Loucy (cell line): ENCODE measurements around the gene CREBBP.

Source experiments
- H2AFZ ChIP-seq: fragments of 200-600 bp; sonication (generic); 2 replicates; pipeline ENCODE4 v1.6.0; 2016; ENCODE audit warnings: antibody characterized with exemption, mild to moderate bottlenecking, low read length, moderate library complexity
- H3F3A ChIP-seq: fragments of 200-600 bp; 2 replicates; pipeline ENCODE4 v1.6.0; 2016; ENCODE audit warnings: antibody characterized with exemption, low read depth, mild to moderate bottlenecking
- H3K27me3 ChIP-seq: fragments of 200-600 bp; sonication (generic); 2 replicates; pipeline ENCODE4 v1.6.1; 2014; ENCODE audit warnings: low read length, mild to moderate bottlenecking; ENCODE audit not compliant: insufficient read depth, poor library complexity, severe bottlenecking
- H3K36me3 ChIP-seq: fragments of 200-600 bp; sonication (generic); 2 replicates; pipeline ENCODE4 v1.6.1; 2016; ENCODE audit warnings: low read length; ENCODE audit not compliant: insufficient read depth
- H3K4me1 ChIP-seq: fragments of 200-600 bp; sonication (generic); 2 replicates; pipeline ENCODE4 v1.5.1; 2014; ENCODE audit warnings: low read length, mild to moderate bottlenecking; ENCODE audit not compliant: insufficient read depth, poor library complexity, severe bottlenecking
- H3K4me2 ChIP-seq: fragments of 200-600 bp; sonication (generic); 2 replicates; pipeline ENCODE4 v1.6.0; 2014; ENCODE audit warnings: antibody characterized with exemption, low read length, low read depth, mild to moderate bottlenecking; ENCODE audit not compliant: poor library complexity, severe bottlenecking
- H3K4me3 ChIP-seq: fragments of 200-600 bp; sonication (generic); 2 replicates; pipeline ENCODE4 v1.5.1; 2014; ENCODE audit warnings: low read length, mild to moderate bottlenecking, mixed read lengths; ENCODE audit not compliant: poor library complexity, severe bottlenecking
- H3K79me2 ChIP-seq: fragments of 200-600 bp; sonication (generic); 2 replicates; pipeline ENCODE4 v1.6.1; 2014; ENCODE audit warnings: low read length; ENCODE audit not compliant: insufficient read depth
- H3K9ac ChIP-seq: fragments of 200-600 bp; sonication (generic); 2 replicates; pipeline ENCODE4 v1.6.0; 2014; ENCODE audit warnings: mild to moderate bottlenecking, low read depth, low read length, moderate library complexity; ENCODE audit not compliant: poor library complexity, severe bottlenecking
- H3K9me2 ChIP-seq: fragments of 200-600 bp; sonication (generic); replicated peaks from 2 replicates; pipeline ENCODE4 v1.6.1; 2016; ENCODE audit warnings: low read depth, low read length, mixed read lengths
- H3K9me3 ChIP-seq: fragments of 200-600 bp; sonication (generic); 2 replicates; pipeline ENCODE4 v1.6.1; 2014; ENCODE audit warnings: mild to moderate bottlenecking, antibody characterized with exemption, low read length, low read depth; ENCODE audit not compliant: insufficient read depth
- H4K20me1 ChIP-seq: fragments of 200-600 bp; sonication (generic); 2 replicates; pipeline ENCODE4 v1.6.0; 2014; ENCODE audit warnings: antibody characterized with exemption, low read length, mild to moderate bottlenecking; ENCODE audit not compliant: insufficient read depth, poor library complexity, severe bottlenecking
- EZH2phosphoT487 ChIP-seq: fragments of 200-600 bp; IDR thresholded peaks from 2 replicates; pipeline ENCODE4 v1.6.1; 2018; ENCODE audit warnings: antibody characterized with exemption, mild to moderate bottlenecking, moderate library complexity, borderline replicate concordance
- TF ChIP-seq, protein P1 (sequence below): fragments of 200-600 bp; sonication (generic); conservative IDR thresholded peaks from 2 replicates; pipeline ENCODE4 v1.5.1; 2014; ENCODE audit warnings: mild to moderate bottlenecking, antibody characterized with exemption, low read length

Gene CREBBP

DNA sequence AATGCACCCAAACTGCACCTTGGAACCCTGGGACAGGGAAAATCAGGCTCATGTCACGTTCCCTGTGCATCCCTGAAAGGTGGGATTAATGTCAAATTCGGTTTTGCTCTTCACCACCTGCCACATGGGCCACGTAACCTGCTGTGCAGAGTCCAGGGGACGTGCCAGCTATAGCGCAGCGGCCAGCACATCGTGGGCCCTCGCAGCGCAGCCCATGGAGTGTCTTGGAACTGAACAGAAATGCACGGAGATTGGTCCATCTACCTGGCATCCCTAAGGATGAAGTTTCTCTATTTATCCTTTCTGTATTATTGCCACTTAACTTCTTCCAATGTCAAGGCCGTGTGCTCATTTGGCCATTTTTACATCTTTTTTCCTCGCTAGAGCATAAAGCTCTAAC lies 95.1 kb downstream of the CREBBP start:
- peaks cover 37% of the 10 kb centered on the region; the same call in 1 of the 2 replicates for H3K36me3 ChIP-seq
- no peaks in the 10 kb centered on the region for H3K9me3 ChIP-seq
- H3K79me2 ChIP-seq, result peaks cover 10% of the 10 kb centered on the region; the same call in 1 of the 2 replicates
- H3K27me3 ChIP-seq, result no peaks in the 10 kb centered on the region
- H3F3A ChIP-seq, result peaks cover 6% of the 10 kb centered on the region; the same call in 1 of the 2 replicates
- H3K4me3 ChIP-seq, result no peak overlapping the region
- no peak overlapping the region for H3K9ac ChIP-seq
- H3K4me1 ChIP-seq, result peaks cover 10% of the 10 kb centered on the region
- H3K9me2 ChIP-seq, result no peaks in the 10 kb centered on the region
- peaks cover 30% of the 10 kb centered on the region for H4K20me1 ChIP-seq
- TF ChIP-seq, protein P1, sequence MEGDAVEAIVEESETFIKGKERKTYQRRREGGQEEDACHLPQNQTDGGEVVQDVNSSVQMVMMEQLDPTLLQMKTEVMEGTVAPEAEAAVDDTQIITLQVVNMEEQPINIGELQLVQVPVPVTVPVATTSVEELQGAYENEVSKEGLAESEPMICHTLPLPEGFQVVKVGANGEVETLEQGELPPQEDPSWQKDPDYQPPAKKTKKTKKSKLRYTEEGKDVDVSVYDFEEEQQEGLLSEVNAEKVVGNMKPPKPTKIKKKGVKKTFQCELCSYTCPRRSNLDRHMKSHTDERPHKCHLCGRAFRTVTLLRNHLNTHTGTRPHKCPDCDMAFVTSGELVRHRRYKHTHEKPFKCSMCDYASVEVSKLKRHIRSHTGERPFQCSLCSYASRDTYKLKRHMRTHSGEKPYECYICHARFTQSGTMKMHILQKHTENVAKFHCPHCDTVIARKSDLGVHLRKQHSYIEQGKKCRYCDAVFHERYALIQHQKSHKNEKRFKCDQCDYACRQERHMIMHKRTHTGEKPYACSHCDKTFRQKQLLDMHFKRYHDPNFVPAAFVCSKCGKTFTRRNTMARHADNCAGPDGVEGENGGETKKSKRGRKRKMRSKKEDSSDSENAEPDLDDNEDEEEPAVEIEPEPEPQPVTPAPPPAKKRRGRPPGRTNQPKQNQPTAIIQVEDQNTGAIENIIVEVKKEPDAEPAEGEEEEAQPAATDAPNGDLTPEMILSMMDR, result no peak
- TF ChIP-seq EZH2phosphoT487, result no peak
- H2AFZ ChIP-seq, result no peak overlapping the region
- no peak overlapping the region for H3K4me2 ChIP-seq

DNA sequence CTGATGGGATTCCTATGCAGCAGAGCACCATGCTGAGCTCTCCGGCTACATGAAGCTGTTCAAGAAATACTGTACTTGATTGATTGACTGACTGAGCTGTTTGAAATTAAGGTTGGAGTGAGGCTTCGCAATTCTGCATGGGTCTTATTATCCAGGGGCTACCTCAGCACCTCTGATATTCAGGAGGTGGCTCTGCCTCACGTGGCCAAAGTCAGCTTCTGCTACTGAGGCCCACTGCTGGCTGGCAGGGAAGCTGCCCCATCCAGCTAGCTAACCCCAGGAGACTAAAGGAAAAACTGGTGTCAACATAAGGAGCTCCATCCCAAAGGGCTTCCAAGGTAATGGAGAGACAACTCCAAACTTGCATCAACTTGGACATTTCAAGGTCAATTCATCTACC lies 97.0 kb downstream of the CREBBP start:
- H3K4me2 ChIP-seq, result no peak overlapping the region
- H3K27me3 ChIP-seq, result no peaks in the 10 kb centered on the region
- H3K4me3 ChIP-seq, result no peak overlapping the region
- peaks cover 16% of the 10 kb centered on the region for H4K20me1 ChIP-seq
- H3K36me3 ChIP-seq, result peaks cover 46% of the 10 kb centered on the region; the same call in 1 of the 2 replicates
- no peak overlapping the region for H3K9ac ChIP-seq
- no peaks in the 10 kb centered on the region for H3K9me3 ChIP-seq
- H3F3A ChIP-seq, result no peaks in the 10 kb centered on the region
- H3K9me2 ChIP-seq, result no peaks in the 10 kb centered on the region
- peaks cover 10% of the 10 kb centered on the region; the same call in 1 of the 2 replicates for H3K79me2 ChIP-seq
- TF ChIP-seq, protein P1, result no peak
- no peak for TF ChIP-seq EZH2phosphoT487
- H2AFZ ChIP-seq, result no peak overlapping the region
- no peaks in the 10 kb centered on the region for H3K4me1 ChIP-seq

DNA sequence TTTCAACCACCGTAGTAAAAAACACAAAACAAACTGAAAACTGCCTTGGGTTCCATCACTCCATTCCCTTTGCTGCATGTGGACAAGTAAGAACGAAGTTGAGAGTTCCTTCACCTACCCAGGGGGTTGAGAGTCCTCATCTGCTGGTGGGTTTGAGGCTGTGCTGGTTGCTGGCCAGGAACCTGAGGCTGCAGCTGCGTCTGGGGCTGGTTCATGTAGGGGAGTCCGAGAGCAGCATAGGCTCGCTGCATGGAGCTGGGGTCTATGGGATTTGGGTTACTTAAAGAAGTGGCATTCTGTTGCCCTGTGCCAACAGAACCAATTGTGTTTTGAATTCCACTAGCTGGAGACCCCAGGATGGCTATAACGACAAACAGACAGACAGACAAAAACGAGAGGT lies 97.9 kb downstream of the CREBBP start:
- H4K20me1 ChIP-seq, result peaks cover 7% of the 10 kb centered on the region
- H3K27me3 ChIP-seq, result no peaks in the 10 kb centered on the region
- H2AFZ ChIP-seq, result no peak overlapping the region
- no peaks in the 10 kb centered on the region for H3K9me2 ChIP-seq
- H3K4me2 ChIP-seq, result no peak overlapping the region
- TF ChIP-seq, protein P1, result no peak
- TF ChIP-seq EZH2phosphoT487, result no peak
- H3K9ac ChIP-seq, result no peak overlapping the region
- no peaks in the 10 kb centered on the region for H3F3A ChIP-seq
- H3K4me3 ChIP-seq, result no peak overlapping the region
- no peaks in the 10 kb centered on the region for H3K9me3 ChIP-seq
- H3K79me2 ChIP-seq, result peaks cover 2% of the 10 kb centered on the region; the same call in 1 of the 2 replicates
- H3K4me1 ChIP-seq, result no peaks in the 10 kb centered on the region
- peaks cover 45% of the 10 kb centered on the region; the same call in 1 of the 2 replicates for H3K36me3 ChIP-seq
